Measurements from ENCODE around the gene LIM2.
"Not testable (repeated sequence)": the region's sequence is repeated elsewhere in the genome, so short reads cannot be mapped to it uniquely, and the experiment has no call there.

Gene LIM2

GRCh38 chr19:51398096-51398704 is 10.4 kb upstream of the LIM2 start:
- no peak for DNase-seq
- peaks cover 0 to 9% (median 0%) of the 10 kb centered on the region in 3 donors for H3K9me3 ChIP-seq
- H3K4me1 ChIP-seq = peaks cover 0 to 11% (median 7%) of the 10 kb centered on the region in 4 donors
- intact Hi-C loops (cut with DNase I; ENCODE audit: low total_unique reads) = no loop called here
- no peak overlapping the region for H3K27ac ChIP-seq
- no peak overlapping the region for H3K4me3 ChIP-seq
- no peaks in the 10 kb centered on the region for H3K27me3 ChIP-seq
- peak; percentile 28 to 33 for TF ChIP-seq CTCF (IDR thresholded peaks at IDR 0.05)
- H3K36me3 ChIP-seq = no peaks in the 10 kb centered on the region

- H3K4me3 ChIP-seq; H3K27me3 ChIP-seq; H3K36me3 ChIP-seq; DNase-seq; H3K9me3 ChIP-seq; intact Hi-C loops (cut with DNase I; ENCODE audit: low total_unique reads); H3K27ac ChIP-seq: not testable (repeated sequence)
- H3K4me1 ChIP-seq = peaks cover 0 to 11% (median 7%) of the 10 kb centered on the region in 4 donors
Measured at GRCh38 chr19:51397453-51397852, 9.7 kb upstream of the LIM2 start.

GRCh38 chr19:51396175-51396574 is 8.4 kb upstream of the LIM2 start:
- Histone ChIP-seq H3K9me3 (no peaks in the 10 kb centered on the region), H3K36me3 (no peaks in the 10 kb centered on the region), H3K27ac (no peak overlapping the region), H3K4me1 (peaks cover 0 to 11% (median 7%) of the 10 kb centered on the region in 4 donors), H3K27me3 (peaks cover 0 to 1% of the 10 kb centered on the region in 2 donors), H3K4me3 (no peak overlapping the region)
- no peak for DNase-seq
- TF ChIP-seq CTCF (IDR thresholded peaks at IDR 0.05) = no peak
- intact Hi-C loops (cut with DNase I; ENCODE audit: low total_unique reads) = no loop called here

- intact Hi-C loops (cut with DNase I; ENCODE audit: low total_unique reads) = no loop called here
- Histone ChIP-seq H3K36me3 (no peaks in the 10 kb centered on the region), H3K9me3 (no peaks in the 10 kb centered on the region), H3K27me3 (peaks cover 0 to 13% of the 10 kb centered on the region in 2 donors), H3K4me3 (peak overlapping the region; percentile 35 to 43), H3K4me1 (peaks cover 0 to 11% (median 7%) of the 10 kb centered on the region in 4 donors), H3K27ac (peak overlapping the region; percentile 65 to 75)
- no peak for TF ChIP-seq CTCF (IDR thresholded peaks at IDR 0.05)
- DNase-seq = peak; percentile 93 to 94
Measured at GRCh38 chr19:51394050-51394836, 6.5 kb upstream of the LIM2 start.

- Histone ChIP-seq H3K36me3 (no peaks in the 10 kb centered on the region), H3K4me3 (no peak overlapping the region), H3K27me3 (peaks cover 0 to 25% of the 10 kb centered on the region in 2 donors), H3K27ac (no peak overlapping the region), H3K4me1 (peaks cover 0 to 11% (median 7%) of the 10 kb centered on the region in 4 donors), H3K9me3 (no peaks in the 10 kb centered on the region)
- DNase-seq = no peak
- intact Hi-C loops (cut with DNase I; ENCODE audit: low total_unique reads) = no loop called here
- TF ChIP-seq CTCF (IDR thresholded peaks at IDR 0.05) = no peak
Measured at GRCh38 chr19:51392701-51393100, 4.9 kb upstream of the LIM2 start.

GRCh38 chr19:51391073-51391611 is 3.4 kb upstream of the LIM2 start:
- no peaks in the 10 kb centered on the region for H3K36me3 ChIP-seq
- H3K27me3 ChIP-seq = peaks cover 0 to 25% of the 10 kb centered on the region in 2 donors
- H3K27ac ChIP-seq = no peak overlapping the region
- TF ChIP-seq CTCF (IDR thresholded peaks at IDR 0.05) = no peak
- no peaks in the 10 kb centered on the region for H3K9me3 ChIP-seq
- peaks cover 0 to 11% (median 7%) of the 10 kb centered on the region in 4 donors for H3K4me1 ChIP-seq
- no peak for DNase-seq
- no peak overlapping the region for H3K4me3 ChIP-seq
- intact Hi-C loops (cut with DNase I; ENCODE audit: low total_unique reads) = no loop called here
